HCT116 (cell line): ENCODE results near the gene KIF14. TPM values are rescaled to one million over a fixed set of nuclear protein-coding genes. Genes with fewer than 3 reads are reported as not detected.

Source experiments
- ATAC-seq: fragments of 200-7000 bp; cut with Tn5 transposase; 2 replicates; pipeline ENCODE4 v1.9.1; 2020; ENCODE audit warnings: mild to moderate bottlenecking, moderate library complexity
- BruUV-seq: library from RNA; stranded (reverse); fragments of 400-500 nt; replicated peaks from 2 replicates; lab custom pipeline; 2021; lab: Mats Ljungman, UMichigan
- CTCF ChIA-PET: fragments of 300-600 bp; sonication (Branson Sonifier 250); formaldehyde crosslinking; loops from one replicate; lab custom pipeline; 2021; ENCODE audit warnings: antibody characterized with exemption; lab: Charles Lee
- POLR2A ChIA-PET: fragments of 300-600, 350-600 bp; sonication (Branson Sonifier 250); formaldehyde crosslinking; loops from one replicate; lab custom pipeline; 2021; ENCODE audit warnings: antibody characterized with exemption; lab: Charles Lee
- RAD21 ChIA-PET, 2 experiments: fragments of 300-600 bp; sonication (Branson Sonifier 250); formaldehyde crosslinking; loops; one replicate each; lab custom pipeline; 2023; ENCODE audit warnings: low total read pairs in 2 of 2; ENCODE audit not compliant: uncharacterized antibody in 2 of 2, unreplicated experiment in 2 of 2, low non-redundant PET in 1 of 2; lab: Charles Lee
- DNase-seq: peaks from one replicate; pipeline ENCODE4 v3.0.0-alpha.2; 2010; ENCODE audit warnings: low read depth, low spot score
- H2AFZ ChIP-seq: fragments of 200-600 bp; shearing (Covaris generic), sonication (generic); 2 replicates; pipeline ENCODE4 v1.6.1; 2017; ENCODE audit warnings: low read depth, mixed run types, mixed read lengths, antibody characterized with exemption, low read length; ENCODE audit not compliant: poor library complexity, severe bottlenecking
- H3K27ac ChIP-seq: 2 replicates; pipeline ENCODE4 v1.5.1; 2012; ENCODE audit warnings: low read depth, low read length
- H3K27me3 ChIP-seq: fragments of 200-600 bp; sonication (generic); 2 replicates; pipeline ENCODE4 v1.6.1; 2016; ENCODE audit warnings: mixed run types, low read length, mixed read lengths; ENCODE audit not compliant: insufficient read depth
- H3K36me3 ChIP-seq, 2 experiments: fragments of 200-500 bp in 1 of 2; fragments of 200-600 bp in 1 of 2; sonication (Bioruptor generic) in 1 of 2; sonication (generic) in 1 of 2; 2 replicates each; pipeline versions ENCODE4 v1.5.1 to v1.6.1; 2014 to 2016; ENCODE audit warnings: low read length in 2 of 2, inconsistent platforms in 1 of 2, mixed read lengths in 1 of 2, mixed run types in 1 of 2; ENCODE audit not compliant: insufficient read depth in 2 of 2, control insufficient read depth in 1 of 2
- H3K4me1 ChIP-seq, 2 experiments: fragments of 200-600 bp in 1 of 2; sonication (generic) in 1 of 2; 2 replicates each; pipeline versions ENCODE4 v1.5.1 to v1.6.1; 2012 to 2017; ENCODE audit warnings: low read length in 2 of 2, inconsistent platforms in 1 of 2, mild to moderate bottlenecking in 1 of 2, mixed read lengths in 1 of 2, mixed run types in 1 of 2, moderate library complexity in 1 of 2; ENCODE audit not compliant: insufficient read depth in 2 of 2, control insufficient read depth in 1 of 2
- H3K4me2 ChIP-seq: fragments of 200-600 bp; sonication (generic); 2 replicates; pipeline ENCODE4 v1.6.1; 2017; ENCODE audit warnings: mixed run types, low read length, mixed read lengths
- H3K4me3 ChIP-seq, 2 experiments: fragments of 200-600 bp in 1 of 2; sonication (generic) in 1 of 2; replicated peaks in 1 of 2; 2 replicates each; pipeline ENCODE4 v1.5.1; 2011 to 2016; ENCODE audit warnings: low read length in 2 of 2, control low read depth in 1 of 2, low read depth in 1 of 2, mild to moderate bottlenecking in 1 of 2, mixed read lengths in 1 of 2, mixed run types in 1 of 2
- H3K79me2 ChIP-seq: fragments of 200-600 bp; sonication (generic); 2 replicates; pipeline ENCODE4 v1.6.1; 2017; ENCODE audit warnings: mild to moderate bottlenecking, mixed run types, low read length, moderate library complexity, mixed read lengths; ENCODE audit not compliant: insufficient read depth
- H3K9ac ChIP-seq: fragments of 200-600 bp; sonication (generic); 2 replicates; pipeline ENCODE4 v1.6.1; 2016; ENCODE audit warnings: low read length, mixed read lengths
- H3K9me2 ChIP-seq: fragments of 200-600 bp; sonication (generic), shearing (Covaris generic); 2 replicates; pipeline ENCODE4 v1.6.1; 2017; ENCODE audit warnings: mixed run types, mild to moderate bottlenecking, moderate library complexity; ENCODE audit not compliant: insufficient read depth
- H3K9me3 ChIP-seq, 2 experiments: fragments of 200-500 bp in 1 of 2; fragments of 200-600 bp in 1 of 2; sonication (Bioruptor generic) in 1 of 2; sonication (generic) in 1 of 2; 2 replicates each; pipeline ENCODE4 v1.6.1; 2014 to 2017; ENCODE audit warnings: low read length in 2 of 2, mixed read lengths in 2 of 2, inconsistent platforms in 1 of 2, low read depth in 1 of 2, mild to moderate bottlenecking in 1 of 2, mixed run types in 1 of 2, moderate library complexity in 1 of 2; ENCODE audit not compliant: control insufficient read depth in 1 of 2, insufficient read depth in 1 of 2
- H4K20me1 ChIP-seq: fragments of 200-600 bp; sonication (generic), shearing (Covaris generic); 2 replicates; pipeline ENCODE4 v1.6.1; 2017; ENCODE audit warnings: mixed run types, mild to moderate bottlenecking, moderate library complexity; ENCODE audit not compliant: insufficient read depth
- ATF3 ChIP-seq: IDR thresholded peaks from 2 replicates; pipeline ENCODE4 v1.6.1; 2012
- CBX3 ChIP-seq: IDR thresholded peaks from 2 replicates; pipeline ENCODE4 v1.6.1; 2012; ENCODE audit warnings: low read depth
- CEBPB ChIP-seq: IDR thresholded peaks from 2 replicates; pipeline ENCODE4 v1.6.1; 2012; ENCODE audit warnings: low read depth
- EGR1 ChIP-seq: IDR thresholded peaks from 2 replicates; pipeline ENCODE4 v1.6.1; 2012; ENCODE audit warnings: low read depth
- ELF1 ChIP-seq: IDR thresholded peaks from 2 replicates; pipeline ENCODE4 v1.6.1; 2012; ENCODE audit warnings: low read depth, borderline replicate concordance
- EZH2phosphoT487 ChIP-seq: fragments of 200-600 bp; IDR thresholded peaks from 2 replicates; pipeline ENCODE4 v1.6.1; 2018; ENCODE audit warnings: antibody characterized with exemption, borderline replicate concordance
- POLR2A ChIP-seq: IDR thresholded peaks from 2 replicates; pipeline ENCODE4 v1.7.0; 2011; ENCODE audit warnings: borderline replicate concordance; ENCODE audit not compliant: insufficient read depth, insufficient read length; ENCODE audit errors: extremely low read depth
- REST ChIP-seq: IDR thresholded peaks from 2 replicates; pipeline ENCODE4 v1.6.1; 2012; ENCODE audit warnings: low read depth
- SIN3A ChIP-seq: IDR thresholded peaks from 2 replicates; pipeline ENCODE4 v1.6.1; 2012; ENCODE audit warnings: low read depth
- SRF ChIP-seq: IDR thresholded peaks from 2 replicates; pipeline ENCODE4 v1.6.1; 2012; ENCODE audit warnings: low read depth
- YY1 ChIP-seq: IDR thresholded peaks from 2 replicates; pipeline ENCODE4 v1.6.1; 2011; ENCODE audit warnings: low read length, low read depth, moderate library complexity, mild to moderate bottlenecking; ENCODE audit not compliant: insufficient replicate concordance; ENCODE audit errors: extremely low read depth
- ZFX ChIP-seq: fragments of 450-650 bp; IDR thresholded peaks from 2 replicates; pipeline ENCODE4 v1.6.1; 2017
- intact Hi-C: fragments of 100-400 bp; cut with micrococcal nuclease; formaldehyde crosslinking; loops from 2 replicates; pipeline ENCODE4 v1.10.0; 2022
- total RNA-seq: library from RNA; stranded (reverse); gene quantifications from one replicate; pipeline ENCODE4 v1.2.1, GENCODE V29; 2021; ENCODE audit not compliant: unreplicated experiment

The KIF14 gene
- total RNA-seq, 1 experiment from 2014 or later: 21.8 TPM

GRCh38 chr1:200528858-200529606 is 91.5 kb downstream of the KIF14 start:
- BruUV-seq: no TSS peak
- Histone ChIP-seq H3K4me3 (no peak overlapping the region), H3K27ac (no peak overlapping the region), H3K4me2 (no peak overlapping the region), H3K4me1 (no peaks in the 10 kb centered on the region), H3K79me2 (no peaks in the 10 kb centered on the region), H4K20me1 (no peaks in the 10 kb centered on the region), H3K9ac (no peak overlapping the region), H3K36me3 (no peaks in the 10 kb centered on the region), H3K9me2 (no peaks in the 10 kb centered on the region), H3K27me3 (no peaks in the 10 kb centered on the region), H2AFZ (no peak overlapping the region), H3K9me3 (no peaks in the 10 kb centered on the region)
- no peak for DNase-seq
- TF ChIP-seq ZFX (no peak), EZH2phosphoT487 (no peak), SIN3A (no peak), YY1 (no peak), ELF1 (no peak), CBX3 (no peak), EGR1 (no peak), REST (no peak), SRF (no peak), CEBPB (no peak), POLR2A (no peak), ATF3 (no peak)
- ChIA-PET CTCF (interaction anchor here (0.9 kb wide), 1 partner anchor 46 kb away, joined by 3 read pairs; no protein-coding TSS in a partner anchor), POLR2A (no interaction called here), RAD21 (no interaction called here)
- intact Hi-C loops: no loop called here
- ATAC-seq: no peak
